Muscle layer of colon (tissue), 2 donors: ENCODE measurements around the gene RBBP4.

ENCODE experiments used
- H3K27ac ChIP-seq: one replicate; pipeline ENCODE4 v1.7.0; 2013; ENCODE audit warnings: low read depth, mild to moderate bottlenecking, low read length, moderate library complexity
- H3K27me3 ChIP-seq, 2 donors: one replicate each; pipeline ENCODE4 v1.7.0; 2013; ENCODE audit warnings: low read length in 2 of 2, mild to moderate bottlenecking in 2 of 2; ENCODE audit not compliant: insufficient read depth in 2 of 2, control insufficient read depth in 1 of 2
- H3K36me3 ChIP-seq: one replicate; pipeline ENCODE4 v1.7.0; 2013; ENCODE audit warnings: mild to moderate bottlenecking, low read length; ENCODE audit not compliant: insufficient read depth
- H3K4me1 ChIP-seq: one replicate; pipeline ENCODE4 v1.7.0; 2013; ENCODE audit warnings: mild to moderate bottlenecking, low read length; ENCODE audit not compliant: insufficient read depth
- H3K4me3 ChIP-seq, 2 donors: one replicate each; pipeline ENCODE4 v1.7.0; 2013; ENCODE audit warnings: low read length in 2 of 2, low read depth in 1 of 2, mild to moderate bottlenecking in 1 of 2, moderate library complexity in 1 of 2
- H3K9ac ChIP-seq: one replicate; pipeline ENCODE4 v1.7.0; 2013; ENCODE audit warnings: low read length
- H3K9me3 ChIP-seq: one replicate; pipeline ENCODE4 v1.7.0; 2013; ENCODE audit warnings: mild to moderate bottlenecking, low read length
- donor health status: abdominal sarcoma.
- donor health status: Adenocarcinoma of cecum.

RBBP4 gene

DNA sequence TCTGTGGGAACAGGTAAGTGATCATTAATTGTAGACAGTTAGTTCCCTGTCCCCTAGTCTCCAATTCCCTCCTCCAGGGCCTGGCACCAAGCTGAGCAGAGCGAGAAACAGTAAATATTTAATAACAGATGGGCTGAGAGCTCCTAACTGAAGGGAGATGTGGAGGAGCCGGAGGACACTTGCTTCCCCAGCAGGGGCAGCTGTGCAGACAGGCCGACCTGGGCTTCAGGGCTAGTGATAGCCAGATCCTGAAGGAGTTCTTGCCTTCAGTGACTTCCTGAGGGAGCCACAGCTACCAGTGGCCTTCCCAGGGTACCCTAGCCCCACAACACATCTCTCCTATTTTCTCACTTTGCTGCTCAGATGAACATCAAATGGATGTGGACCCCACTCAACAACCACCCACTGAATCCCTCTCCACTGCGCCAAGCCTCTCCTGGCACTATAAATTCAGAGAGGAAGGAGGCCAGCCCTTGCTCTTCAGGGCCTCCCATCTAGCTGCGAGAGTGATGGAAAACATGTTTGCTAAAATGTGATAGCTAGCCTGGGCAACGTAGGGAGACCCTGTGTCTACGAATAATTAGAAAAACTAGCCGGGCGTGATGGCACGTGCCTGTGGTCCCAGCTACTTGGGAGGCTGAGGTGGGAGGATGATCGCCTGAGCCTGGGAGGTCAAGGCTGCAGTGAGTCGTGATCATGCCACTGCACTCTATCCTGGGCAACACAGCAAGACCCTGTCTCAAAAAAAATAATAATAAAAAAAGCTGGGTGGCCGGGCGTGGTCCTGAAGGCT lies 78.4 kb downstream of the RBBP4 start:
- Histone ChIP-seq H3K27me3 (no peaks in the 10 kb centered on the region), H3K9me3 (no peaks in the 10 kb centered on the region), H3K4me3 (no peak overlapping the region), H3K36me3 (no peaks in the 10 kb centered on the region), H3K27ac (no peak overlapping the region), H3K9ac (no peak overlapping the region), H3K4me1 (no peaks in the 10 kb centered on the region)

GRCh38 chr1:32733582-32734321 lies 82.7 kb downstream of the RBBP4 start:
- H3K27me3 ChIP-seq: no peaks in the 10 kb centered on the region
- no peaks in the 10 kb centered on the region for H3K36me3 ChIP-seq
- no peaks in the 10 kb centered on the region for H3K9me3 ChIP-seq
- no peak overlapping the region for H3K4me3 ChIP-seq
- no peaks in the 10 kb centered on the region for H3K4me1 ChIP-seq
- H3K9ac ChIP-seq: no peak overlapping the region
- no peak overlapping the region for H3K27ac ChIP-seq
